Activated CD8-positive, alpha-beta memory T cell treated with anti-CD3 and anti-CD28 coated beads for 4 hours (primary cell): Measurements from ENCODE around the gene ATP6V1B1.
A peak's percentile ranks its signal among the peaks of the same experiment; 100 is the strongest.

Source experiments
- DNase-seq, 2 donors: peaks; one replicate each; pipeline ENCODE4 v3.0.0-alpha.2; 2020; ENCODE audit warnings: low read depth in 2 of 2

The ATP6V1B1 gene

GRCh38 chr2:70965506-70965905 is 29.8 kb downstream of the ATP6V1B1 start:
- DNase-seq: no peak

GRCh38 chr2:70966681-70967080 is 31.0 kb downstream of the ATP6V1B1 start:
- DNase-seq: no peak

DNA sequence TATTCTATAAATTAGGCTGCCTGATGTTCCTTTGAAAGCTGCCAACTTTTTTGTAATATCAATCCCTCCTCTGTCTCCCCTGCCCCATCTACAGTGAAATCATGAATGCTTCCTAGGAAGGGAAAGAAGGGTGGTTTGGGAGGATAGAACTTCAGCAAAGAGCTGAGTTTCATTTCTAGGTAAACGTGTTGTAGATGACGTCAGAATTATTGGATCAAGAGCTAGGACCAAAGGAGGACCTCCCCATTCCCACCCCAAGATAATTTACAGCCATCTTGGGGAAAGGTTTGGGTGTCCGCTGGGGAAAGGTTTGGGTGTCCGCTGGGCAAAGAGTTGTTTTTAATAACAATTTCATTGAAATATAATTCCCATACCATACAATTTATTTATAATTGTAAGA is 31.5 kb downstream of the ATP6V1B1 start:
- DNase-seq: no peak

DNA sequence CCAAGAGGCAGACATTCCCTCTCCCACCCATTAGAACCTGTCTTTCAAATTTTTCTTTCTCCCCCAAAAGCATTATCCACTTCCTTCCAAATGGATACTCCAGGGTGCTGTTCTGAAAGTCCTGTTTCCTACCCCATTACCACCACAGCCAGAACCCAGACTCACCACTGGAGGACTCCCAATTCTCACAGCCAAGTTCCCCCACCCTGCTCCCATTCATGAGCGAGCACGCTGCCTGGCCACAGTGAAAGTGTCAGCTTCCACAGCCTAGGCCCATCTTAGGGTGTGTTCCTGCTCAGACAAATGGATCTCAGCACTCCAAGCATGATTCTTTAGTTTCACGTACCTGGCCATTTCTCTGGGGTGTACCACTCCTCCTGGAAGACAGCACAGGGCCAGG is 38.9 kb downstream of the ATP6V1B1 start:
- no peak for DNase-seq

GRCh38 chr2:70975237-70975636 is 39.5 kb downstream of the ATP6V1B1 start:
- no peak for DNase-seq

DNA sequence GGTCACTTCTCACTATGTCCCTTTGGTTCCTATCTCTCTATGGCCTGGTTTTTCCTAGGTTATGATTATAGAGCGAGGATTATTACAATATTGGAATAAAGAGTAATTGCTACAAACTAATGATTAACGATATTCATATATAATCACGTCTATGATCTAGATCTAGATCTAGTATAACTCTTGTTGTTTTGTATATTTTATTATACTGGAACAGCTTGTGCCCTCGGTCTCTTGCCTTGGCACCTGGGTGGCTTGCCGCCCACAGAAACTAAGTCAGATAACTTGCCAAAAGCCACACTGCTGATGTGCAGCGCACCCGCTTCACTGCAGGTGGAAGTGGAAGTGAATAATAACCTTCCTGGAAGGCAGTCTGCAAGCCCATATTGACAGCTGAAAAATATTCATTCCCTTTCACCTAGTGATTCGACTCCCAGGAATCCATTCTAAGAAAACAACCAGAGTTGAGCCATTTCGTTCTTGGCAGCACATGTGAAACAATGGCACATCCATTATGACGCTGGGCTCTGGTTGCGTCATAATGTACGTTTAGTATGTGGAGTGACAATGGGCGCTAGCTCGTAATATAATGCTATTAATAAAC is 42.0 kb downstream of the ATP6V1B1 start:
- no peak for DNase-seq

DNA sequence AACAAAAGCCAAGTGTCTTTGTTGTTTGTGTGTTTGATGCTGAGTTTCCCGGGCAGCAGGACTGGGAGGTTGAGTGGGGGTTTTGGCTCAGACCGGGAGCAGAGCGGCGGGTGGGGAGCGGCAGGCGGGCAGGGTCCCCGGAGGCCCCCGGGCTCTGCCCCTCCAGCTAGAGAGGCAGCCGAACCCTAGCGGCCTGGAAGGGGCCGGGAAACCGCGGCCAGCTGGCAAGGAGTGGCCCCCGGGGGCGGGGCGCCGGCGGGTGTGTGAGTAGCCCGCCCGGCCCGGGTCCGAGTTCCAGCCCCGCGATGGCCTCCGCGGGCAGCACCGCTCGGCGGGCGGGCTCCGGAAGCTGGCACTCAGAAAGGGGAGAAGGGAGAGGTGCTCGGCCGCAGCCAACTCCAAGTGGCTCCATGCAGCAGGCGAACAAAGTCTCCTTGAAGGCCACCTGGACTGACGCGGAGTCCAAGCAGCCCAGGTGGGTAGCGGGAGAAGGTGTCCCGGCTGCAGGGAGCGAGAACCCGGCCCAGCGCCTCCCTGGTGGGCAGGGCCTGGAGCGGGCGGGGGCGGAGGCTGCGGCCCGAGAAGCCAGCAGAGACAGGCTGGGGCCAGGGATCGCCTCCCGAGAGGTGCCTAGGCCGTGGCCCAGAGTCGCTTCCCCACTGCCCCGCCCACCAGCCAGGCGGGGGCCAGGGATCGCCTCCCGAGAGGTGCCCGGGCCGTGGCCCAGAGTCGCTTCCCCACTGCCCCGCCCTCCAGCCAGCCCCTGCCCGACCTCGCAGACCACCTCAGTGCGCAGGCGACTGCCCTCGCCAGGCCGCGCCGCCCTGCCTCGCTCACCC is 42.9 kb downstream of the ATP6V1B1 start, which contains the start of gene ANKRD53:
TSS of gene ANKRD53 (plus strand) at position 290 of the 839 bp plus-strand sequence. CDS start at position 306, 16 bp downstream.
- no peak for DNase-seq

DNA sequence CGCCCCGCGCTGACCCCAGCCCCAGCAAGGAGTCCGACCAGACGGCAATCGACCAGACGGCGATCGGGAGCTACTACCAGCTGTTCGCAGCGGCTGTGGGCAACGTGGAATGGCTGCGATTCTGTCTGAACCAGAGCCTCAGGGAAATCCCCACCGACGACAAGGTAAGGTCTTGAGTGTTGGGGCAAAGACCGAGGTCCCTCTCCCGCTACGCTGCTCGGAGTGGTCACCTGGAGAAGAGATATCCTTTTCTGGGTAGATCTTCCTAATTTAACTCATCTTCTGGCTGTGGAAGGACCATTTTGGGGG is 43.4 kb downstream of the ATP6V1B1 start:
- DNase-seq: no peak

DNA sequence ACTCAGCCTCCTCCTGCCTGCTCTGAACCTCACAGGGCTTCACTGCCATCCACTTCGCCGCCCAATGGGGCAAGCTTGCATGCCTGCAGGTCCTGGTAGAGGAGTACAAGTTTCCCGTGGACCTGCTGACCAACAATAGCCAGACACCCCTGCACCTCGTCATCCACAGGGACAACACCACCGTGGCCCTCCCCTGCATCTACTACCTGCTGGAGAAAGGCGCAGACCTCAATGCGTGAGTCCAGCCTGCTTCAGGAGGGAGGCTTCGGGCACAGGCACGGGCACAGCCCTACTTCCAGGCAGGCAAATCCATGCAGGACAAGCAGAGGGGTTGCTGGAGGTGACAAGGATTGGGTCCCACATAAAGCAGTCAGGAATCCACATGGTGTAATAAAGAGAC is 43.9 kb downstream of the ATP6V1B1 start:
- no peak for DNase-seq

DNA sequence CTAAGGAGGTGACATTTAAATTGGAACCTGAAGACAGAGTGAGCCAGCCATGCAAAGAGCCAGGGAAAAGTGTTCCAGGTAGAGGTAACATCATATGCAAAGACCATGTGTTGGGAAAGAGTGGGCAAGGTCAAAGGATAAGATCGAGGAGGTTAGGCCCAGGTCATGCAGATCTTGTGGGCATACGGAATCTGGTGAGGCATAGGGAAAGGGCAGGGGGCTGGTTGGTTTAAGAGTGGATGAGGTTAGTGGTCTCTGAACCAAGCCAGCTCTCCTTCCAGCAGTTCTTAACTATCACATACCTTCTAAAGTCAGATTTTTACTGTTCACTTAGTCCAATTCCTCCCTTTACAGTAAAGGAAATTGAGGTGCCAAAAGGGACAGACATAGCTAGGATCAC is 45.7 kb downstream of the ATP6V1B1 start:
- no peak for DNase-seq

DNA sequence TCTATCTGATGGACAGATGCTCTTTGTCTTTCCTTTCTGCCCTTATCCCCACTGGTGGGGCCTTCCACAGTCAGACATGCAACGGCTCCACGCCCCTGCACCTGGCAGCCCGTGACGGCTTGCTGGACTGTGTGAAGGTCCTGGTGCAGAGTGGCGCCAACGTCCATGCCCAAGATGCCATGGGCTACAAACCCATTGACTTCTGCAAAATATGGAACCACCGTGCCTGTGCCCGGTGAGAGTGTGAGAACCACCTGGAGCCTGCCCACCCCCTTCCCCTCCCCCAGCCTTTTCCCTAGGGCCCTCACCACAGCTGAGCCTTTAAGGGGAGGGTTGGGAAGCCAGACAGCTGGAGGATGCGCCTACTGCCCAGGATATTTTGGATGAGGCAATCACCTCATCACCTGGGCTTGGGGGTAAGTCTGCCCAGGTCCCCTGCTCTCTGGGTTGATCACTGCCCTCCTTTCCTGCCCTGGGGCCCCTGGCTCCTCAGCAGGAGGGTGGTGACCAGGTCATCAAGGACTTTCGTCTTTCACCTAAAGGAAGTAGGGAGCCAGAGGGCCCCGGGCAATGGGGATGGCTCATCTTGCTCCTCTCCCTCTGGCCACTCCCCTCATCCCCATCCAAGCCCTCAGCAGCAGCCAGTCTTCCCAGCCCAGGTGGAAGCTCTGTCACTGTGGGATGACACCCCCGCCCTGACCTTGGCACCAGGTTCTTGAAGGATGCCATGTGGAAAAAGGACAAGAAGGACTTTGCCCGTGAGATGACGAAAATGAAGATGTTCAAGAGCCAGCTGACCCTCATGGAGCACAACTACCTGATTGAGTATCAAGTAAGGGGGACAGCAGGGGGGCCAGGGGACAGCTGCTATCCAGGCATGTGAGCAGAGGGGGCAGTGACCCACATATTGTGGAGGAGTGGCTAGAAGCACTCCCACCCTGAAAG is 46.4 kb downstream of the ATP6V1B1 start:
- no peak for DNase-seq

DNA sequence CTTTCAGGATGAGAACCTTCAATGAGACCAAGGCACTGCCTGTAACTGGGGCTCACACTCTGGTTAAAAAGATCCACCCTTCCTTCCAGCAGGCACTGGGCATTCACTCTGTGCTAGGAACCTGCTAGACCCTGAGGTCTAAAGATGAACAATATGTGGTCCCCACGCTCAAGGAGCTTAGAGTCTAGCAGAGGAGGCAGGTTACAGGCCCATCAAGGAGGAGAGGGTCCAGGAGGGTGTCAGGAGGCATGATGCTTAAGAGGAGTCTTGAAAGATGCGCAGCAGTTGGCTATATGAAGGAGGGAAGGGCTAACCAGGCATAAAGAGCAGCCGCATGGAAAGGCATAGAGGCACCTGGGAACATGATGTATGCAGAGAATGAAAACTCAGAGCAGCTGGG is 47.3 kb downstream of the ATP6V1B1 start:
- no peak for DNase-seq

GRCh38 chr2:70983506-70984227 is 48.0 kb downstream of the ATP6V1B1 start:
- DNase-seq: no peak

GRCh38 chr2:70984228-70984575 is 48.5 kb downstream of the ATP6V1B1 start:
- no peak for DNase-seq

- peak; percentile 59 to 61 for DNase-seq
Measured at GRCh38 chr2:70984576-70985282, 49.0 kb downstream of the ATP6V1B1 start.

- DNase-seq: no peak
Measured at GRCh38 chr2:70985283-70985688, 49.6 kb downstream of the ATP6V1B1 start.

DNA sequence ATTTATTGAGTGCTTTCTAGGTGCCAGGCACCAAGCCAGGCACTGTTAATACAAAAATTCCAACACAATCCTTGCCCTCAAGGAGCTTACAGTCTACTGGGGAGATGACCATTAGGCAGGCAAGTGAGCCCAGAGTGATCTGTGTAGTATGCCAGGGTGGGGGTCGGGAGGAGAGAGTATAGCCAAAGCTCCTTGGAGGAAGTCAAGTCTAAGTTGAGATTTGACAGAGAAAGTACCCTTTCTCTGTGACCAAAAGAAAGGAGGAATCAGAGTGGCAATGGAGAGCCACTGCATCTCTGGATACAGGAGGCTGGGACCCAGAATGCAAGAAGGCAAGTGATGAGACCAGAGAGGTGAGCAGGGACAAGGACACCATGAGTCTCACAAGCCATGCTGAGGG is 50.3 kb downstream of the ATP6V1B1 start:
- no peak for DNase-seq

- DNase-seq: no peak
Measured at GRCh38 chr2:70986499-70987189, 50.9 kb downstream of the ATP6V1B1 start.

DNA sequence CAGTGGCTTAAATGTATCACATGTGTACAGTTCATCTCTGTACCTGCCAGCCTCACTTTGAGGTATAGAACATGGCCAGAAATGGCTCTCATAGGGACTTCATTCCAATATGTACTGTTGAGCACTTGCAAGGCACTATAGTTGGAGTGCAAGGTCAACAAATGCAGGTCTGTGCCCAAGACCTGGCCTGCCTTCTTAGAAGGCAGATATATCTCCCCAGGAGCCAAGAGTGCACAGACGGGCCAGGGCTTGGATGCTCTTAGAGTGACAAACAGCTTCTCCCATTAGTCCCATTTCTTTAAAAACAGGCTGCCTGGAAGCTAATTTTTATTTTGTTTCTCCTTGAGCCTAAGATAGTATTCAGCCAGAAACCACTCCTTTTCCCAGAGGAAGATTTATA is 51.7 kb downstream of the ATP6V1B1 start:
- DNase-seq: no peak

- DNase-seq: no peak
Measured at GRCh38 chr2:70988151-70988550, 52.5 kb downstream of the ATP6V1B1 start.
